Middle frontal gyrus (tissue), 1 donor: ENCODE results near the gene PPP2R2B.

Experiments used
- DNase-seq: peaks from one replicate; pipeline ENCODE4 v3.0.0-alpha.2; 2015; ENCODE audit warnings: low spot score; ENCODE audit errors: extremely low spot score

Gene PPP2R2B

GRCh38 chr5:146888351-146888978 is 9.9 kb upstream of the PPP2R2B start:
- no peak for DNase-seq

DNA sequence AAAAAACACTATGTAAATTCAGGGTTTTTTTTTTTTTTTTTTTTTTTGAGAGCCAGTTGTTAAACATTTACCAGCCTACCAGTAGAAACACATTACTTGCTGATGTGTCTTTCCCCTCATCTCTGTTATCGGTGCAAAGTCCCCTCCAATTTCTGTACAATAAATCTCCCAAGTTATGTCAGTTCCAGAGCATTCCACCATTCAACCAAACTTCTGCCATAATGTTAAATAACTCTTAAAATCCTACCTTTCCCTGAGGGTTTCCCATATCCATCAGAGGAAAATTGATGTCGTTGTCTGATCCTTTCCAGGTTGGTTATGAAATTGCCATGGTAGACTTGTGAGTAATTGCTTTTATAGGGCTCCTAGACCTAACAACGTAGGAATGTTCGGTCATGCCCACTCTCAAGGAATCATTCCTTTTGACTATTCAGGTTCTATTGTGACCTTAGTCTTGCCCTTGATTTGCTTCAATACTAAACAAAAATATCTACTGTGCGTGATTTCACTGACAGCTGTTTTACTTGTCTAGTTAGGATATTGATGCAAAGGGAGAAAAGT is 5.6 kb upstream of the PPP2R2B start:
- DNase-seq = no peak

- DNase-seq = no peak
Measured at GRCh38 chr5:146883511-146883910, 5.0 kb upstream of the PPP2R2B start.

DNA sequence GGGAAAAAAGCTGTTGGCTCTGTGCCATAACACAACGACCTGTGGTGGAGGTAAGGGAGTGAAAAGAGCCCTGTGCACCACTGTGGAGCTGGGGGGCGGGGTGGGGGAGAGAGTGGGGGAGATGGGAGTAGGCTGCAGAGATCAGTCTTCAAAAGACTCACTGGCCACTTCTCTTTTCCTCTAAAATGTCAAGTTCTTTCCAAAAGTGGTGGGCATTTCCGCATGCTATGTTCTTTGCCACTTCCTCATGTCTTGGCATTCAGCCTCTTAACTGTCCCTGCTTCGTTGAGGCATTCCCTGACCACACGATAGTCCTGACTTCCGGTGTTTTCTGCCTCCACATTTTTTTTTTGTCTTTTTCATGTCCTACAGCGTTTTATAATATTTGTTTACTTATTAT is 2.4 kb upstream of the PPP2R2B start:
- DNase-seq = no peak

- DNase-seq = no peak
Measured at GRCh38 chr5:146877783-146878475, 628 bp downstream of the PPP2R2B start.

DNA sequence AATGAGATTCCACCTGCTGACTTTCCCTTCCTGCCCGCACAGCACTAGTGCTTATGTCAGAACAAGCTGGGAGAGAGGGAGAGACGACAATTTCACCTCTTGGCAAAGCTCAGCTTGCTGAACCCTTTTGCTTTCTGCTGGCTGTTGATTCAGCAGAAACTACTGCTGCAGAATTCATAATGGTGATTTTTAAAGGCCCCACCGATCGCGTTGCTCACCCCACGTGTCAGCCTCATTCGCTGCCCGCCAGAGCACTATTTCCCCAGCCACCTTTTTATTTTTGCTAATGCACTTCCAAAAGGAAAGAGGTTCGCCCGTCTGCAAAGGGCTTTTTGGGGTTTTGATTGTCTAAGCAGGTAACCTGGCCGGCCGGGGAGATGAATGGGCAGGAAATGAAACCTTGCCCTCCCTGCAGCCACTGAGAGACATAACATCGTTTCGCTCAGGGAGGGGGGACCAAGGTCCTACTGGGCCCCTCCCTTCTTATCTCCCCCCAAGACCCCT is 1.3 kb downstream of the PPP2R2B start:
- no peak for DNase-seq

DNA sequence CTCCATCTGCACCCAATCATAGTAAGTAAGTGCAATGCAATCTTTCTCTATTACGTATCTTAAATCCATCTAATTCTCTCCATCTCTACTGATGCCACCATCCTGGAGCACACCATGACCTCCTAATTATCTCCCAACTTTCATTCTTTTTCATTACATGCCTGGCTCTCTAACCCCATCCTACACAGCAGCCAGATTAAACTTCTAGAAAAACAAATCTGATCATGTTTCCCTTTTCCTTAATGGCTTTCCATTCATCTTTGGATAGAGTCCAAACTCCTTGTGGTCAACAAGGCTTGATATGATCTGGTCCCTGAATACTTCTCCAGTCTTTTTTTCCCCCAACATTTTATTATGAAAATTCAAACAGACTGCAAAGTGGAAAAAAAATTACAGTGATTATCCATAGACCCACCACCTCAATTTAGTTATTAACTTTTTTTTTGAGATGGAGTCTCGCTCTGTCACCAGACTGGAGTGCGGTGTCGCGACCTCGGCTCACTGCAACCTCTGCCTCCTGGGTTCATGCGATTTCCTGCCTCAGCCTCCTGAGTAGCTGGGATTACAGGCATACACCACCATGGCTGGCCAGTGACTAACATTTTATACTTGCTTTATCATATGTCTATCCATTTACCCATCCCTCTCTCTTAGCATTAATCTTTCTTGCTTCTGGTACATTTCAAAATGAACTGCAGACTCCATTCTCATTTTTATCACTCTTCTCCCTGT is 5.2 kb downstream of the PPP2R2B start:
- no peak for DNase-seq

DNA sequence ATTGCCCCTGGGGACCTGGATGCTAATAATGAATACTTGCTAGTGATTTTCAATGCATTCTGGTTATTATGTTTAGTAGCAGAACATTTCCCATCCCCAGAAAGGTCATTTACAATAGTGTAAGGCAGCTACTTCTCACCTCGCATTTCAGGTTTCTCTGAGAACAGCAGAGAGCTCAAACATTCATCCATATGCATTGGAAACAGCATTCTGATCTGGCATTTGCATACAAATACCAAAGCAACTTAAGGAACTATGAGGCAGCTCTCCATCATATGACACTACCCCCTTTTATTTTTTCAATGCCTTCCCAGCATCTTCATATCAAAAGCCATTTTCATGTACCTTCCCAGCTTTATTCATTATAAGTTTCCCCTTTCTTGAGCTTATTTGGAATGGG is 6.4 kb downstream of the PPP2R2B start:
- DNase-seq = no peak

GRCh38 chr5:146867996-146868708 is 10.4 kb downstream of the PPP2R2B start:
- DNase-seq = no peak

GRCh38 chr5:146866263-146866662 is 12.3 kb downstream of the PPP2R2B start:
- no peak for DNase-seq

GRCh38 chr5:146862641-146863040 is 15.9 kb downstream of the PPP2R2B start:
- no peak for DNase-seq

DNA sequence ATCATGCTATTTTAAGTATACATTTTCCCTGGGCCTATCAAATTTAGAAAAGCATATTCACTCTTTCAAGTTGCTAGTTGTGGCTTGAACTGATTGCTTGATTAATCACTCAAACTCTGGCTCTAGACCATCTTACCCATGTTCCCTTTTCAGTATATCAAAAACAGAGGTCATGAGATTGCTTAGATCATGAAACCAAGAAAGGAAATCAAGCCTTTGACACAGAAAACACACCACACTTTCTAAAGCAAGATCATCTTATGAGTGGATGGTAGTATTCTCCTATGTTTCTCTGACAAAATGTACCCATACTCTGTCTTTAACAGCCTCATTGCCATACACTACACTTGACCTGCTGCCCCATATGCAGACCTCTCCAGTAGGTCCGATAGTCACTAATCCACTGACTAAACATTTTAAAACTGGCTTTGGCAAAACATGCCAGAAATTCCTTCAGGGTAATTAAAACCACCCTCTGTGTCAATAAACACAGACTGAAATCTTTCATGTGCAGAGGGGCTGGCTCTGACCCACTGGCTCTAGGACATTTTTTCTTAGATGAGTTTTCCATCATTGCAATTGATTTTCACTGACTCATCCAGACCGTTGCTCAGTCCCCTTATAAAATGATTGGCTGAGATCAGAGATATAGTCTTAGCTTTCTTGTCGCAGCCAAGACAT is 18.2 kb downstream of the PPP2R2B start:
- DNase-seq = no peak

DNA sequence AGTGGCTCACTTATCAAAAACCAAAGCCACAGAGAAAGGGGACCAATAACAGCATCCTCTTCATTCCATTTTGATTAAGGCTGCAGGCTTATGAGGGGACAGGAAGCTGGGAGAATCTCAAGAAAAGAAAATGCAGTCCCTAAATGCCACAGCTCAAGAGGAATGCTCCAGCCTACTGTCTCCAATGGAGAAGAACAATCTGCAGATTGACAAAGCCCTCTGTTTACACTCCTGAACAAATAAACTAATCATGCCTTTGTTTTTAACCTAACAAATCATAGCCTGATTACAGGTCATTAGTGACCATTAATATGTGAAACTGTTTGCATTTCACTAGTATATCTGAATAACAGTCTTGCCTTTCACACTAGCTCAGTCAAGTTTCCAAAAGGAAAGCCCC is 26.5 kb downstream of the PPP2R2B start:
- DNase-seq = no peak

DNA sequence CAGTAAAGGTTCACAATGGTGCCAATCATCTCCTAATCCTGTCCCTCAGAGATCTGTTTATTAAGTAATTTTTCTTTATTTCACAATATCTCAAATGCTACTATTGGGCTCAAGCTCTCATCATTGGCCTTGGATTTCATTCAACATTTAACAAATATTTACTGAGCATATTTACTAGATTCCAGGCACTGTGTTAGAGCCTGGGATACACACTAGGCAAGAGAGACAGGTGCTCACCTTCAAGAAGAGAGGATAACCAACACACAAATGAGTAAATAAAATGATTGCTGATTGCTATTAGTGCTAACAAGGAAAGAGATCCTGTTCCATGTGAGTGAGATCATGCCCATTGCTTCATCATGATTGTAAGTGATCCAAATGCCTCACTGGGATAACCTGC is 27.4 kb downstream of the PPP2R2B start:
- no peak for DNase-seq

GRCh38 chr5:146849694-146850303 is 28.8 kb downstream of the PPP2R2B start:
- no peak for DNase-seq

DNA sequence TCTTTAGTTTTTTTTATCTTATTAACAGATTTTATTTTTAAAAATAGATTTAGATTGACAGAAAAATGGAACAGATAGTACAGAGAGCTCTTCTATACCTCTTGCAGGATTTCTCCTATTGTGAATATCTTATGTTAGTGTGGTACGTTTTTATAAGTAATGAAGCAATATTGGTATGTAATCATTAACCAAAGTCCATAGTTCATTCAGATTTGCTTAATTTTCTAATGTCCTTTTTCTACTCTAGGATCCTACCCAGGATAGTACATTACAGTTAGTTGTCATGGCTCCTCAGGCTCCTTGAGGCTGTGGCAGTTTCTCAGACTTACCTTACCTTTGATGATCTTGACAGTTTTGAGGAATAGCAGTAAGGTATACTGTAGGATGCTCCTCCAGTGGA is 30.4 kb downstream of the PPP2R2B start:
- DNase-seq = no peak

DNA sequence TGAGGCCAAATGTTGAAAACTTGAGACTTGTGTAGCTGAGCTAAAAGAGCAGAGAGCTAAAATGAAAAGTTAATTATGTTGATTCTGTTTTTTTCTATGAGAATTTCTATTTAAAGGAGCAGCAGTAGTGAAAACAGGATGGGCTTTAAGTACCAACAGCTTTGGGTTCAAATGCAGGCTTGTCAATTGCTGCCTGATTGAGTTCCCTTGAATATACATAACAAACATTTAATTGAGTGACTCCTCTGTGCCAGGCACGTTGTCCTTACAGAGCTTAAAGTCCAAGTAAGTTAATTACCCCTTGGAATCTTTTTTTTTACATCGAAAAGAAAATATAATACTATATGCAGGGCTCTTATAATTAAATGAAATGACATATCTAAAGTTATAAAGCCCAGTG is 38.5 kb downstream of the PPP2R2B start:
- DNase-seq = no peak

DNA sequence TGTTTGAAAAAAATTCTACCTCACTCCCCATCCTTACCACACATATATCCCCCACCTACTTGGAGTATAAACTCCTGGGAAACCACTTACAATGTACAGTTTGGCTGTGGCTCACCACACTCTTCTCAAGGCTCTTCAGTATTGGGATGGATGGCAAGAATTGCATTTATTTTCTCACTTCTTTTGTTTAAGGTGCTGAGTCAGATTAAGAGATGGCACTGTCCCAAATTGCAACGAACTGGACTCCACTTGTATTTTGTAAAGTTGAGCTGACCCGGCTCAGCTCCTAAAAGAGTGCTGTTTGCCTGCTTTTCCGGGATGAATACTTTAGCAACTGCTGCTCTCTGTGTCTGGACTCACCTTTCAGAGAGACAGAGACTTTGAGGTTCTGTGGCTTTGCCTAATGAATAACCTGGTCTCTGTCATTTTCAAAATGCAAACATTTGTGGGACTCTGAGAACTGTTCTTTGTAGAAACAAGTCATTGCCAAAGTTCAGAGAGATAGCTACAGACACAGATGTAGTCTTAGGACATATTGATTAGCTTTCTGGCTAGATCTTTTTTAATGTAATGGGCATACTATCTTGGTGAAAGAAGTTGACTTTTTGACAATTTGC is 42.2 kb downstream of the PPP2R2B start:
- no peak for DNase-seq

DNA sequence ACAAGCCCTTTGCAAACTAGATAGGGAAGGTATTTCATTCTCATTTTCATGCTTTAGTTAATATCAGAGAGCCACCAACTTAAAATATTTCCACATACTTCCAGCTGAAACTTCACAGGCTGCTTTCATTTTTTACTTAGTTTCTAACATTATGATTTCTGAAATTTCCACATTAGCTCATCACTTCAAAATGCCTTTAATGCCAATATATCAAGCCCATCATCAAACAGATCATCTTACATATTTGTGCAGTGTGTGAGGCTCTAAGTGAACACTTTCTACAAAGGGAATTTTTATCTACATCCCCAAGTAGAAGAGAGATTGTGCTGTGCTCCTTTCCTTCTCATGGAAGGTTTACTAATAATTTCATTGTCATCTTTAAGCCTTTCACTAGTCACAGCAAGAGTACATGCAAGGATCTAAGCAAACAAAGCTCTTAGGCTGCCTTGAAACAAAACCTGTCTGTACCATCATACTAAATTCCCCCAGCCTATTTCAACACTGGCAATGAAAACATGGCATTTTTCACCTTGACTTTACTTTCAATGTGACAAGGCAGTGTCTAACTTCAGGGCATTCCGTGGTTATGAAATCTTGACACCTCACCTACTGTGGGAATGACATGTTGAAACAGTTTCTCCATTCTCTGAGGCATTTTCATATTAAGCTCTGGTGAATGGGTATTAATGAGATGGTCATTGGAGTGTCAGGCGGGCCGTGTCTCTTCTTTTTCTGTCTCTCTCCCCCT is 45.4 kb downstream of the PPP2R2B start:
- DNase-seq = no peak
